ENCODE data around the gene TMEM151B.

Gene TMEM151B

GRCh38 chr6:44251576-44252524, 18.4 kb upstream of the TMEM151B start:
- no peak for DNase-seq

GRCh38 chr6:44253307-44254101, 16.7 kb upstream of the TMEM151B start:
- peak; percentile 33 for DNase-seq

GRCh38 chr6:44254191-44255104, 15.8 kb upstream of the TMEM151B start:
- DNase-seq = no peak

GRCh38 chr6:44255105-44255808, 15.0 kb upstream of the TMEM151B start:
- no peak for DNase-seq

GRCh38 chr6:44255871-44256774, 14.1 kb upstream of the TMEM151B start:
- no peak for DNase-seq

- no peak for DNase-seq
Observed at GRCh38 chr6:44256775-44257024, 13.6 kb upstream of the TMEM151B start.

GRCh38 chr6:44257025-44257752, 13.1 kb upstream of the TMEM151B start, which contains the start of gene SLC35B2:
Gene SLC35B2 (minus strand): TSS chr6:44257528. CDS start chr6:44257410, 118 bp downstream.
- DNase-seq = peak; percentile 69

- DNase-seq = no peak
Observed at GRCh38 chr6:44257753-44258324, 12.4 kb upstream of the TMEM151B start.

GRCh38 chr6:44258325-44258863, 11.9 kb upstream of the TMEM151B start:
- no peak for DNase-seq

GRCh38 chr6:44258921-44259320, 11.3 kb upstream of the TMEM151B start:
- no peak for DNase-seq

GRCh38 chr6:44260011-44260410, 10.2 kb upstream of the TMEM151B start:
- DNase-seq = no peak

GRCh38 chr6:44260451-44261297, 9.6 kb upstream of the TMEM151B start:
- no peak for DNase-seq

GRCh38 chr6:44261581-44261980, 8.7 kb upstream of the TMEM151B start:
- no peak for DNase-seq

- no peak for DNase-seq
Observed at GRCh38 chr6:44262467-44263353, 7.5 kb upstream of the TMEM151B start.

- DNase-seq = no peak
Observed at GRCh38 chr6:44263354-44264100, 6.7 kb upstream of the TMEM151B start.

- no peak for DNase-seq
Observed at GRCh38 chr6:44264154-44265006, 5.9 kb upstream of the TMEM151B start.

Data from fibroblast of skin of back (primary cell).